Uterus (tissue), 2 donors: ENCODE measurements around the gene NDUFA11.

ENCODE experiments used
- POLR2A ChIP-seq, 2 donors: fragments of 450-650 bp; IDR thresholded peaks; one replicate each; pipeline ENCODE4 v1.6.1; 2016; ENCODE audit warnings: antibody characterized with exemption in 2 of 2, mild to moderate bottlenecking in 1 of 2, moderate library complexity in 1 of 2
- TF ChIP-seq, protein P1 (sequence below), 4 experiments: fragments of 200-600 bp in 2 of 4; fragments of 450-650 bp in 2 of 4; sonication (generic) in 2 of 4; IDR thresholded peaks; one replicate each; pipeline ENCODE4 v1.5.1; 2016 to 2019; ENCODE audit warnings: antibody characterized with exemption in 4 of 4, mild to moderate bottlenecking in 2 of 4, moderate library complexity in 1 of 4

DNA sequence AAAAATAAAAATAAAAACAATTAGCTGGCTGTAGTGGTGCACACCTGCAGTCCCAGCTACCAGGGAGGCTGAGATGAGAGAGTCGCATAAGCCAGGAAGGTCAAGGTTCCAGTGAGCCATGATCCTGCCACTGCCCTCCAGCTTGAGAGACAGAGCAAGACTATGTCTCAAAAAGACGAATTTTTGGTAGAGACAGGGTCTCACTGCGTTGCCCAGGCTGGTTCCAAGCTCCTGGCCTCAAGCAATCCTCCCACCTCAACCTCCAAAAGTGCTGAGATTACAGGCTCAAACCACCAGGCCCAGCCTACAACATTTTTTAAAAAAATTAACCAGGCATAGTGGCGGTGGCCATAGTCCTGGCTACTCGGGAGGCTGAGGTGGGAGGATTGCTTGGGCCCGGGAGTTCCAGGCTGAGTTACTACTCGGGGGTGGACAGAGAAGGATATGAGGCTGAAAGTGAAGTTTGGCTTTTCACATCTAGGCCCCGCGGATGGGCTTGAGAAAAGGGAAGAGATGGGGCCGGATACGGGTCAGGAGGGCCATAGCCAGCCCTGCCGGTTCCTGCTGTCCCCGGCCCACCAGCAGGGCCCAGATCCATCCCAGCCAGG, 10.2 kb downstream of the NDUFA11 start:
- TF ChIP-seq, protein P1, sequence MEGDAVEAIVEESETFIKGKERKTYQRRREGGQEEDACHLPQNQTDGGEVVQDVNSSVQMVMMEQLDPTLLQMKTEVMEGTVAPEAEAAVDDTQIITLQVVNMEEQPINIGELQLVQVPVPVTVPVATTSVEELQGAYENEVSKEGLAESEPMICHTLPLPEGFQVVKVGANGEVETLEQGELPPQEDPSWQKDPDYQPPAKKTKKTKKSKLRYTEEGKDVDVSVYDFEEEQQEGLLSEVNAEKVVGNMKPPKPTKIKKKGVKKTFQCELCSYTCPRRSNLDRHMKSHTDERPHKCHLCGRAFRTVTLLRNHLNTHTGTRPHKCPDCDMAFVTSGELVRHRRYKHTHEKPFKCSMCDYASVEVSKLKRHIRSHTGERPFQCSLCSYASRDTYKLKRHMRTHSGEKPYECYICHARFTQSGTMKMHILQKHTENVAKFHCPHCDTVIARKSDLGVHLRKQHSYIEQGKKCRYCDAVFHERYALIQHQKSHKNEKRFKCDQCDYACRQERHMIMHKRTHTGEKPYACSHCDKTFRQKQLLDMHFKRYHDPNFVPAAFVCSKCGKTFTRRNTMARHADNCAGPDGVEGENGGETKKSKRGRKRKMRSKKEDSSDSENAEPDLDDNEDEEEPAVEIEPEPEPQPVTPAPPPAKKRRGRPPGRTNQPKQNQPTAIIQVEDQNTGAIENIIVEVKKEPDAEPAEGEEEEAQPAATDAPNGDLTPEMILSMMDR (IDR thresholded peaks at IDR 0.05), result no peak
- no peak for TF ChIP-seq POLR2A (IDR thresholded peaks at IDR 0.05)
